H1 (cell line): ENCODE data around the gene ANLN. TPM values are rescaled to one million over a fixed set of nuclear protein-coding genes. Genes with fewer than 3 reads are reported as not detected.

Experiments
- CTCF ChIA-PET: fragments of 300-600 bp; sonication (Branson Sonifier 250); formaldehyde crosslinking; loops from one replicate; lab custom pipeline; 2021; ENCODE audit not compliant: partially characterized antibody; lab: Charles Lee
- POLR2A ChIA-PET: fragments of 300-600 bp; sonication (Branson Sonifier 250); formaldehyde crosslinking; loops from one replicate; lab custom pipeline; 2021; ENCODE audit warnings: inconsistent platforms; ENCODE audit not compliant: partially characterized antibody; lab: Charles Lee
- DNase-seq, 2 experiments: peaks; one replicate each; pipeline versions ENCODE4 v3.0.0 to v3.0.0-alpha.2; 2010 to 2022; ENCODE audit warnings: low spot score in 2 of 2, low read depth in 1 of 2, mixed read lengths in 1 of 2
- FAIRE-seq: peaks from 2 replicates; lab custom pipeline; 2011; peaks lifted over from hg19 to GRCh38; lab: Jason Lieb, UNC
- H2AFZ ChIP-seq: 2 replicates; pipeline ENCODE4 v1.8.1; 2012; ENCODE audit warnings: low read length, inconsistent platforms
- H2AK5ac ChIP-seq: 2 replicates; pipeline ENCODE4 v1.6.1; 2013; ENCODE audit warnings: low read depth, low read length
- H2BK120ac ChIP-seq: replicated peaks from 2 replicates; pipeline ENCODE3; 2013; ENCODE audit warnings: low read depth, low read length, inconsistent platforms
- H2BK12ac ChIP-seq: 2 replicates; pipeline ENCODE4 v1.6.1; 2013; ENCODE audit warnings: low read depth, low read length
- H2BK15ac ChIP-seq: 2 replicates; pipeline ENCODE4 v1.6.1; 2013; ENCODE audit warnings: low read length
- H2BK20ac ChIP-seq: 2 replicates; pipeline ENCODE4 v1.6.1; 2013; ENCODE audit warnings: low read length
- H2BK5ac ChIP-seq: 2 replicates; pipeline ENCODE4 v1.6.1; 2013; ENCODE audit warnings: low read depth, low read length
- H3K14ac ChIP-seq: 2 replicates; pipeline ENCODE4 v1.6.1; 2013; ENCODE audit warnings: inconsistent platforms; ENCODE audit not compliant: insufficient read length
- H3K18ac ChIP-seq: 2 replicates; pipeline ENCODE4 v1.6.1; 2013; ENCODE audit warnings: low read length; ENCODE audit errors: extremely low read depth
- H3K23ac ChIP-seq: 2 replicates; pipeline ENCODE4 v1.6.1; 2013; ENCODE audit warnings: inconsistent platforms; ENCODE audit not compliant: insufficient read length
- H3K23me2 ChIP-seq: 2 replicates; pipeline ENCODE4 v1.6.1; 2013; ENCODE audit warnings: low read depth, low read length
- H3K27ac ChIP-seq: 2 replicates; pipeline ENCODE4 v1.6.1; 2011; ENCODE audit warnings: low read depth, low read length, inconsistent platforms
- H3K27me3 ChIP-seq, 4 experiments: replicated peaks in 1 of 4; 1 replicate in 1 of 4; 2 replicates in 3 of 4; pipeline versions ENCODE4 v1.6.1 to v1.8.1; 2011 to 2013; ENCODE audit warnings: low read length in 3 of 4, mild to moderate bottlenecking in 3 of 4, inconsistent platforms in 2 of 4, mixed read lengths in 2 of 4, moderate library complexity in 1 of 4; ENCODE audit not compliant: control insufficient read depth in 3 of 4, insufficient read depth in 3 of 4; ENCODE audit errors: extremely low read depth in 1 of 4
- H3K36me3 ChIP-seq, 4 experiments: 2 replicates each; pipeline versions ENCODE4 v1.6.1 to v1.8.1; 2011 to 2013; ENCODE audit warnings: mild to moderate bottlenecking in 4 of 4, low read length in 3 of 4, moderate library complexity in 2 of 4, control low read depth in 1 of 4, inconsistent platforms in 1 of 4; ENCODE audit not compliant: insufficient read depth in 4 of 4, control insufficient read depth in 2 of 4
- H3K4ac ChIP-seq: replicated peaks from 2 replicates; pipeline ENCODE3; 2013; ENCODE audit warnings: low read length, low read depth, mixed read lengths, inconsistent platforms; ENCODE audit not compliant: insufficient read length
- H3K4me1 ChIP-seq, 4 experiments: replicated peaks in 1 of 4; 1 replicate in 1 of 4; 2 replicates in 3 of 4; pipeline versions ENCODE4 v1.6.1 to v1.8.1; 2011 to 2013; ENCODE audit warnings: low read length in 3 of 4, inconsistent platforms in 2 of 4, mixed read lengths in 1 of 4; ENCODE audit not compliant: insufficient read depth in 4 of 4, control insufficient read depth in 3 of 4
- H3K4me2 ChIP-seq, 2 experiments: 2 replicates each; pipeline versions ENCODE4 v1.6.1 to v1.8.1; 2011 to 2013; ENCODE audit warnings: low read depth in 2 of 2, low read length in 2 of 2, control low read depth in 1 of 2, inconsistent platforms in 1 of 2, mild to moderate bottlenecking in 1 of 2; ENCODE audit not compliant: insufficient read depth in 1 of 2
- H3K4me3 ChIP-seq, 4 experiments: fragments of 200-600, 300-600 bp in 1 of 4; sonication (generic), shearing (Covaris generic), sonication (Bioruptor Twin) in 1 of 4; 2 replicates each; pipeline versions ENCODE4 v1.5.1 to v1.8.1; 2011 to 2016; ENCODE audit warnings: low read length in 4 of 4, low read depth in 3 of 4, control low read depth in 2 of 4, inconsistent platforms in 2 of 4, mild to moderate bottlenecking in 2 of 4, mixed read lengths in 1 of 4, moderate library complexity in 1 of 4; ENCODE audit not compliant: insufficient read depth in 2 of 4; ENCODE audit errors: extremely low read depth in 1 of 4
- H3K56ac ChIP-seq: replicated peaks from 2 replicates; pipeline ENCODE3; 2013; ENCODE audit warnings: low read depth, mild to moderate bottlenecking, mixed read lengths, low read length, inconsistent platforms; ENCODE audit not compliant: insufficient read length
- H3K79me1 ChIP-seq: 2 replicates; pipeline ENCODE4 v1.6.1; 2013; ENCODE audit warnings: low read depth, low read length, control low read depth
- H3K79me2 ChIP-seq, 2 experiments: 2 replicates each; pipeline versions ENCODE4 v1.6.1 to v1.8.1; 2012 to 2013; ENCODE audit warnings: low read length in 2 of 2, mild to moderate bottlenecking in 2 of 2, inconsistent platforms in 1 of 2; ENCODE audit not compliant: insufficient read depth in 2 of 2, control insufficient read depth in 1 of 2
- H3K9ac ChIP-seq, 4 experiments: replicated peaks in 1 of 4; 1 replicate in 1 of 4; 2 replicates in 3 of 4; pipeline versions ENCODE4 v1.6.1 to v1.8.1; 2011 to 2013; ENCODE audit warnings: low read depth in 3 of 4, low read length in 3 of 4, control low read depth in 2 of 4, mild to moderate bottlenecking in 2 of 4, moderate library complexity in 2 of 4, inconsistent platforms in 1 of 4; ENCODE audit errors: extremely low read depth in 1 of 4
- H3K9me3 ChIP-seq, 2 experiments: 2 replicates each; pipeline versions ENCODE4 v1.6.1 to v1.8.1; 2012 to 2013; ENCODE audit warnings: mild to moderate bottlenecking in 2 of 2, moderate library complexity in 2 of 2, control low read depth in 1 of 2, inconsistent platforms in 1 of 2, low read depth in 1 of 2, low read length in 1 of 2, mixed read lengths in 1 of 2; ENCODE audit not compliant: insufficient read depth in 2 of 2
- H4K20me1 ChIP-seq, 2 experiments: replicated peaks in 1 of 2; 2 replicates each; pipeline versions ENCODE3 to v1.8.1; 2011 to 2013; ENCODE audit warnings: inconsistent platforms in 2 of 2, low read length in 2 of 2, mild to moderate bottlenecking in 1 of 2; ENCODE audit not compliant: insufficient read depth in 2 of 2, control insufficient read depth in 1 of 2
- H4K5ac ChIP-seq: 2 replicates; pipeline ENCODE4 v1.6.1; 2013; ENCODE audit warnings: low read length, low read depth, mixed read lengths, inconsistent platforms; ENCODE audit not compliant: insufficient read length
- H4K8ac ChIP-seq: 2 replicates; pipeline ENCODE4 v1.8.0; 2013; ENCODE audit warnings: mild to moderate bottlenecking, moderate library complexity, low read length, inconsistent platforms; ENCODE audit not compliant: insufficient read depth; ENCODE audit errors: extremely low read depth
- H4K91ac ChIP-seq: replicated peaks from 2 replicates; pipeline ENCODE3; 2013; ENCODE audit warnings: low read length, mixed read lengths, inconsistent platforms; ENCODE audit not compliant: insufficient read length
- ATF3 ChIP-seq: IDR thresholded peaks from 2 replicates; pipeline ENCODE4 v1.6.1; 2011; ENCODE audit warnings: low read depth, mild to moderate bottlenecking, low read length; ENCODE audit not compliant: insufficient read depth
- BACH1 ChIP-seq: IDR thresholded peaks from 2 replicates; pipeline ENCODE4 v1.6.1; 2012; ENCODE audit warnings: low read length, improper control_type of control experiment
- CEBPB ChIP-seq: IDR thresholded peaks from 2 replicates; pipeline ENCODE4 v1.6.1; 2012; ENCODE audit warnings: low read depth, low read length
- CREB1 ChIP-seq: IDR thresholded peaks from 2 replicates; pipeline ENCODE4 v1.6.1; 2012; ENCODE audit warnings: inconsistent platforms
- CTCF ChIP-seq, 3 experiments: IDR thresholded peaks; 1 replicate in 2 of 3; 2 replicates in 1 of 3; pipeline versions ENCODE4 v1.5.1 to v1.6.1; 2011; ENCODE audit warnings: low read length in 3 of 3, mild to moderate bottlenecking in 3 of 3, inconsistent platforms in 2 of 3, low read depth in 1 of 3, moderate library complexity in 1 of 3; ENCODE audit not compliant: insufficient read depth in 1 of 3; ENCODE audit errors: control extremely low read depth in 1 of 3
- E2F6 ChIP-seq: IDR thresholded peaks from 2 replicates; pipeline ENCODE4 v1.6.1; 2012; ENCODE audit warnings: inconsistent platforms
- MAX ChIP-seq: IDR thresholded peaks from 2 replicates; pipeline ENCODE4 v1.6.1; 2012; ENCODE audit warnings: inconsistent platforms
- POLR2AphosphoS5 ChIP-seq: IDR thresholded peaks from 2 replicates; pipeline ENCODE4 v1.6.1; 2011; ENCODE audit warnings: low read depth, low read length
- RNF2 ChIP-seq: fragments of 200-900, 300-1000 bp; sonication (generic); IDR thresholded peaks from 2 replicates; pipeline ENCODE4 v1.7.1; 2016; ENCODE audit warnings: borderline replicate concordance, low read depth, mild to moderate bottlenecking, antibody characterized with exemption, low read length; ENCODE audit not compliant: poor library complexity, severe bottlenecking; ENCODE audit errors: missing control alignments
- ZNF274 ChIP-seq: IDR thresholded peaks from 2 replicates; pipeline ENCODE4 v1.7.0; 2012; ENCODE audit warnings: low read length, borderline replicate concordance; ENCODE audit errors: extremely low read depth
- WGBS, 2 experiments: shearing (Covaris generic) in 1 of 2; methylation state at CpG; one replicate each; pipeline versions ENCODE4 v1.1.6 to v1.1.7; 2013 to 2015; ENCODE audit warnings: low lambda C conversion rate in 2 of 2, mixed read lengths in 2 of 2, inconsistent platforms in 1 of 2, low coverage in 1 of 2, missing lambda C conversion rate in 1 of 2; ENCODE audit not compliant: insufficient replicate concordance in 2 of 2, insufficient coverage in 1 of 2, insufficient read length in 1 of 2; ENCODE audit errors: extremely low coverage in 1 of 2, missing lambda C conversion rate in 1 of 2; 5-methylcytosine and 5-hydroxymethylcytosine counted together
- polyA plus RNA-seq, 7 experiments: library from polyadenylated mRNA; depleted of rRNA in 3 of 7; stranded (reverse) in 5 of 7; unstranded in 2 of 7; fragments of >200 nt in 5 of 7; fragments of 200-250 nt in 2 of 7; gene quantifications; 1 replicate in 5 of 7; 2 replicates in 1 of 7; 4 replicates in 1 of 7; pipeline versions ENCODE4 v1.2.1 to v1.2.3, GENCODE V29; 2011 to 2013; ENCODE audit warnings: missing spikeins in 2 of 7, mixed read lengths in 2 of 7
- total RNA-seq: library from RNA; stranded (reverse); fragmentation: NEBNext Ultra II Directional; extraction: Animal tissue kit (Norgen Biotek cat#: 25700); gene quantifications from 2 replicates; pipeline ENCODE4 v1.2.1, GENCODE V29; 2021

The ANLN gene
- total and polyA plus RNA-seq, 2 of the 8 experiments (the other 6 are each of a cell fraction or from before 2014, with no cell fraction given), result 18.5 to 90.1 TPM

- FAIRE-seq (no peak), DNase-seq (no peak)
- H3K23me2 ChIP-seq, result no peaks in the 10 kb centered on the region
- H3K9ac ChIP-seq, result no peak overlapping the region
- no peak overlapping the region for H3K18ac ChIP-seq
- 90% methylated on average over 3 of the region's 3 CpGs; no CpG with 5 or more reads in 1 of the 2 experiments for WGBS, 2 experiments
- H4K8ac ChIP-seq, result no peak overlapping the region
- no peaks in the 10 kb centered on the region for H3K79me2 ChIP-seq
- no peak overlapping the region for H2BK5ac ChIP-seq
- CTCF ChIA-PET, result interaction anchor here (0.6 to 2.7 kb wide), 8 partner anchors 9 to 735 kb away, joined by 3 to 11 read pairs (median 3); no protein-coding TSS in a partner anchor
- no peak overlapping the region for H3K27ac ChIP-seq
- no peak overlapping the region for H3K56ac ChIP-seq
- no peak overlapping the region for H4K5ac ChIP-seq
- no peak overlapping the region for H2BK120ac ChIP-seq
- POLR2A ChIA-PET, result no interaction called here
- H2BK20ac ChIP-seq, result no peak overlapping the region
- no peak overlapping the region for H3K23ac ChIP-seq
- H2AK5ac ChIP-seq, result no peak overlapping the region
- H4K91ac ChIP-seq, result no peak overlapping the region
- H3K4ac ChIP-seq, result no peak overlapping the region
- no peaks in the 10 kb centered on the region for H3K79me1 ChIP-seq
- H4K20me1 ChIP-seq, result no peaks in the 10 kb centered on the region
- H3K4me3 ChIP-seq, result no peak overlapping the region
- no peaks in the 10 kb centered on the region for H3K27me3 ChIP-seq
- H3K14ac ChIP-seq, result no peak overlapping the region
- no peak overlapping the region for H3K4me2 ChIP-seq
- no peaks in the 10 kb centered on the region for H3K4me1 ChIP-seq
- no peaks in the 10 kb centered on the region; a peak in 1 of 4 replicates for H3K9me3 ChIP-seq
- H2AFZ ChIP-seq, result no peak overlapping the region
- H3K36me3 ChIP-seq, result no peaks in the 10 kb centered on the region
- H2BK12ac ChIP-seq, result no peak overlapping the region
- H2BK15ac ChIP-seq, result no peak overlapping the region
- TF ChIP-seq BACH1 (no peak), E2F6 (no peak), ZNF274 (no peak), CREB1 (no peak), ATF3 (no peak), MAX (no peak), POLR2AphosphoS5 (no peak), CEBPB (no peak), RNF2 (no peak), CTCF (IDR thresholded peaks at IDR 0.05; ENCODE audit: control extremely low read depth in 1 of 3, insufficient read depth in 1 of 3, low read depth in 1 of 3, low read length in 3 of 3) (no peak)
These were observed 74.6 kb downstream of the ANLN start for GRCh38 chr7:36464271-36464670.
